ENCODE results near the gene HS3ST3A1.

GRCh38 chr17:13568582-13569397, 32.9 kb downstream of the HS3ST3A1 start:
- TF ChIP-seq, protein P1, sequence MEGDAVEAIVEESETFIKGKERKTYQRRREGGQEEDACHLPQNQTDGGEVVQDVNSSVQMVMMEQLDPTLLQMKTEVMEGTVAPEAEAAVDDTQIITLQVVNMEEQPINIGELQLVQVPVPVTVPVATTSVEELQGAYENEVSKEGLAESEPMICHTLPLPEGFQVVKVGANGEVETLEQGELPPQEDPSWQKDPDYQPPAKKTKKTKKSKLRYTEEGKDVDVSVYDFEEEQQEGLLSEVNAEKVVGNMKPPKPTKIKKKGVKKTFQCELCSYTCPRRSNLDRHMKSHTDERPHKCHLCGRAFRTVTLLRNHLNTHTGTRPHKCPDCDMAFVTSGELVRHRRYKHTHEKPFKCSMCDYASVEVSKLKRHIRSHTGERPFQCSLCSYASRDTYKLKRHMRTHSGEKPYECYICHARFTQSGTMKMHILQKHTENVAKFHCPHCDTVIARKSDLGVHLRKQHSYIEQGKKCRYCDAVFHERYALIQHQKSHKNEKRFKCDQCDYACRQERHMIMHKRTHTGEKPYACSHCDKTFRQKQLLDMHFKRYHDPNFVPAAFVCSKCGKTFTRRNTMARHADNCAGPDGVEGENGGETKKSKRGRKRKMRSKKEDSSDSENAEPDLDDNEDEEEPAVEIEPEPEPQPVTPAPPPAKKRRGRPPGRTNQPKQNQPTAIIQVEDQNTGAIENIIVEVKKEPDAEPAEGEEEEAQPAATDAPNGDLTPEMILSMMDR (IDR thresholded peaks at IDR 0.05): no peak
- TF ChIP-seq POLR2A (IDR thresholded peaks at IDR 0.05): no peak
